K562 (cell line): ENCODE results near the gene PPM1N. TPM values are rescaled to one million over a fixed set of nuclear protein-coding genes. Genes with fewer than 3 reads are reported as not detected.

Experiments
- AFF1 ChIP-seq, 2 experiments: fragments of 450-650 bp; IDR thresholded peaks; 2 replicates each; pipeline ENCODE4 v1.6.1; 2018; ENCODE audit warnings: mild to moderate bottlenecking in 2 of 2, low read depth in 1 of 2; ENCODE audit not compliant: partially characterized antibody in 2 of 2
- CHAMP1 ChIP-seq: fragments of 450-650 bp; IDR thresholded peaks from 2 replicates; pipeline ENCODE4 v1.6.1; 2016; ENCODE audit warnings: mild to moderate bottlenecking
- ESRRB ChIP-seq: fragments of 250-450 bp; sonication (Bioruptor Pico); IDR thresholded peaks from 2 replicates; pipeline ENCODE4 v1.5.0; 2020; ENCODE audit warnings: mild to moderate bottlenecking, moderate library complexity, borderline replicate concordance
- GABPB1 ChIP-seq: sonication (generic); formaldehyde crosslinking; IDR thresholded peaks from 2 replicates; pipeline ENCODE4 v1.8.0; 2022; ENCODE audit warnings: mild to moderate bottlenecking, missing genetic modification reagents
- GTF2A2 ChIP-seq: IDR thresholded peaks from 2 replicates; pipeline ENCODE4 v1.6.1; 2016; ENCODE audit warnings: mild to moderate bottlenecking, missing genetic modification characterization, missing compliant biosample characterization
- HLTF ChIP-seq: fragments of 450-650 bp; IDR thresholded peaks from 2 replicates; pipeline ENCODE4 v1.6.1; 2016
- JUND ChIP-seq, 2 experiments: IDR thresholded peaks; 2 replicates in 1 of 2; 3 replicates in 1 of 2; pipeline ENCODE4 v1.6.1; 2011; ENCODE audit warnings: borderline replicate concordance in 2 of 2, low read depth in 2 of 2, low read length in 2 of 2, improper control_type of control experiment in 1 of 2, missing biosample characterization in 1 of 2, missing genetic modification characterization in 1 of 2, missing genetic modification reagents in 1 of 2
- MAFG ChIP-seq: fragments of 450-650 bp; conservative IDR thresholded peaks from 2 replicates; pipeline ENCODE4 v1.6.1; 2016; ENCODE audit warnings: missing genetic modification characterization, missing compliant biosample characterization
- MCM3 ChIP-seq: fragments of 450-650 bp; IDR thresholded peaks from 2 replicates; pipeline ENCODE4 v1.6.1; 2016
- NELFE ChIP-seq: IDR thresholded peaks from 2 replicates; pipeline ENCODE4 v1.6.1; 2011; ENCODE audit warnings: mild to moderate bottlenecking; ENCODE audit not compliant: insufficient read depth, insufficient read length
- NR2C2 ChIP-seq, 2 experiments: fragments of 200-800 bp in 1 of 2; sonication (Bioruptor generic) in 1 of 2; sonication (generic) in 1 of 2; formaldehyde crosslinking in 1 of 2; IDR thresholded peaks; 2 replicates each; pipeline versions ENCODE4 v1.6.1 to v1.8.0; 2016 to 2022; ENCODE audit warnings: mild to moderate bottlenecking in 1 of 2, missing compliant biosample characterization in 1 of 2, missing genetic modification characterization in 1 of 2, missing genetic modification reagents in 1 of 2
- PHF8 ChIP-seq: fragments of 200-600 bp; sonication (generic); IDR thresholded peaks from 2 replicates; pipeline ENCODE4 v1.6.1; 2012; ENCODE audit warnings: mixed run types, mild to moderate bottlenecking, inconsistent platforms, low read length, moderate library complexity, borderline replicate concordance
- TGIF2 ChIP-seq: sonication (generic); formaldehyde crosslinking; IDR thresholded peaks from 2 replicates; pipeline ENCODE4 v1.8.1; 2022; ENCODE audit warnings: mild to moderate bottlenecking, missing genetic modification reagents, moderate library complexity
- THRAP3 ChIP-seq: fragments of 450-650 bp; IDR thresholded peaks from 2 replicates; pipeline ENCODE4 v1.6.1; 2016; ENCODE audit warnings: mild to moderate bottlenecking, inconsistent platforms, borderline replicate concordance
- ZBTB9 ChIP-seq: fragments of 450-650 bp; formaldehyde crosslinking; IDR thresholded peaks from 2 replicates; pipeline ENCODE4 v1.4.0; 2020; ENCODE audit warnings: mild to moderate bottlenecking, moderate library complexity
- polyA plus RNA-seq, 8 experiments: library from polyadenylated mRNA; depleted of rRNA in 4 of 8; stranded (reverse) in 5 of 8; unstranded in 3 of 8; fragments of >200 nt; fragmentation: Nextera tagmentation in 2 of 8; fragmentation: Illumina TruSeq in 1 of 8; extraction: Ambion mirVana in 2 of 8; extraction: Trizol in 1 of 8; gene quantifications; 2 replicates each; pipeline versions ENCODE4 v1.2.1 to v1.2.3, GENCODE V29; 2011 to 2014; ENCODE audit warnings: inconsistent platforms in 1 of 8, missing spikeins in 1 of 8
- total RNA-seq, 7 experiments: library from RNA; depleted of rRNA in 6 of 7; stranded (reverse); fragments of >200 nt in 6 of 7; fragmentation: Illumina TruSeq in 2 of 7; extraction: Trizol in 2 of 7; gene quantifications; 2 replicates each; pipeline versions ENCODE4 v1.2.1 to v1.2.3, GENCODE V29; 2011 to 2021; ENCODE audit warnings: low replicate concordance in 1 of 7
- TF ChIP-seq, protein P1 (sequence below): fragments of 250-450 bp; sonication (Bioruptor Pico); IDR thresholded peaks from 2 replicates; pipeline ENCODE4 v1.8.0; 2022; ENCODE audit warnings: inconsistent platforms

Gene PPM1N
- total and polyA plus RNA-seq, 9 of the 15 experiments (the other 6 are each of a cell fraction or from before 2014, with no cell fraction given): 4.5 to 15.6 (median 8.7) TPM

DNA sequence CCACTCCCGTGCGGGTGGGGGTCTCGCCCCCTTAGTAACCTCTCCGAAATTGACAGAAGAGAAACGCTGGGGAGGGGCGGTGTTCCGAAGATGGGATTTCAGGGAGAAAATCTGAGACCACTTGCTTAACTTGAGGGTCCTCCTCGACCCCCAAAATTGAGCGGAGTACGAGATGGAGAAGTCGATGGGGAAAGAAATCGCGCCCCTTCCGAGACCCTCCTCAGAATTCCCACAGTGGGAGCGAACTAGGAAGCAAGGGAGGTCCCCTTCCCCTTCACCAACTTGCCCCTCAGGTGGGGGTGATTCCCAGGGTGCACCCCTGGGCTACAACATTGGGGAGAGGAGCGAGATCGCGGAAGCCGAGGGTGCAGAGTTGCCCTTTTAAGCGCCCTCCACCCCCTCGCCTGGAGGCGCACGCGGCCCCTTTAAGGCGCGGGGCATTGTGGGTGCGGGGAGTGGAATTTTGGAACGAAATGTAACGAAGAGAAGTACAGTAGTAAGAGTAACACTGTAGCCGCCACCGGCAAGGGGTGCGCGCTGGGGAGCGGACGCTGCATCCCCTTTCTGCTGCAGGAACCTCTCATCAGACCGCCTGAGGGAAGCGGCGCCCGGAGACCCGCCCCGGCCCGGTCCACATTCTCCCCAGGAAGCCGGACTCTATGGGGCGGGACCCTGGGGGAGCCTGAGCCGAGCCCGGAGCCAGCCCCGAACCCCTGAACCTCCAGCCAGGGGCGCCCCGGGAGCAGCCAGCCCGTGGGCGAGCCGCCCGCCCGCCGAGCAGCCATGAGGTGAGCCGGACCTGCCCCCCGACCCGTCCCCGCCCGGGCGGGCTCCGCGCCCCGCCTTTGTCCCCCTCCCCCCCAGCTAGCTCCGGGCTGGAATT is 9.0 kb downstream of the PPM1N start, which contains the start of gene VASP (continued):
- no peak; the same call in 1 of the 2 replicates for TF ChIP-seq NR2C2 (CRISPR knock-in tag; IDR thresholded peaks at IDR 0.05)
- TF ChIP-seq NR2C2 (tag; IDR thresholded peaks at IDR 0.05): no peak; the same call in 1 of the 2 replicates
- no peak for TF ChIP-seq TGIF2 (CRISPR knock-in tag)
- peak; percentile 88 for TF ChIP-seq JUND (IDR thresholded peaks at IDR 0.05; ENCODE audit: borderline replicate concordance, low read depth, low read length)
- no peak; the same call in 2 of the 3 replicates for TF ChIP-seq JUND (tag; IDR thresholded peaks at IDR 0.05; ENCODE audit: borderline replicate concordance, low read depth, low read length)
- TF ChIP-seq CHAMP1: no peak
- TF ChIP-seq ESRRB: no peak
- TF ChIP-seq, protein P1, sequence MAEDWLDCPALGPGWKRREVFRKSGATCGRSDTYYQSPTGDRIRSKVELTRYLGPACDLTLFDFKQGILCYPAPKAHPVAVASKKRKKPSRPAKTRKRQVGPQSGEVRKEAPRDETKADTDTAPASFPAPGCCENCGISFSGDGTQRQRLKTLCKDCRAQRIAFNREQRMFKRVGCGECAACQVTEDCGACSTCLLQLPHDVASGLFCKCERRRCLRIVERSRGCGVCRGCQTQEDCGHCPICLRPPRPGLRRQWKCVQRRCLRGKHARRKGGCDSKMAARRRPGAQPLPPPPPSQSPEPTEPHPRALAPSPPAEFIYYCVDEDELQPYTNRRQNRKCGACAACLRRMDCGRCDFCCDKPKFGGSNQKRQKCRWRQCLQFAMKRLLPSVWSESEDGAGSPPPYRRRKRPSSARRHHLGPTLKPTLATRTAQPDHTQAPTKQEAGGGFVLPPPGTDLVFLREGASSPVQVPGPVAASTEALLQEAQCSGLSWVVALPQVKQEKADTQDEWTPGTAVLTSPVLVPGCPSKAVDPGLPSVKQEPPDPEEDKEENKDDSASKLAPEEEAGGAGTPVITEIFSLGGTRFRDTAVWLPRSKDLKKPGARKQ (CRISPR knock-in tag): no peak
- TF ChIP-seq ZBTB9: no peak; the same call in 1 of the 2 replicates
- no peak for TF ChIP-seq THRAP3
- no peak for TF ChIP-seq NELFE
- TF ChIP-seq PHF8: peak; percentile 69; the same call in 1 of the 2 replicates
- peak; percentile 74 for TF ChIP-seq GABPB1 (CRISPR knock-in tag)
- no peak for TF ChIP-seq MCM3
- TF ChIP-seq HLTF: no peak
- no peak for TF ChIP-seq MAFG (tag)
- no peak for TF ChIP-seq GTF2A2 (tag)
- TF ChIP-seq AFF1 (IDR thresholded peaks at IDR 0.05; ENCODE audit: low read depth in 1 of 2, partially characterized antibody in 2 of 2): peak; percentile 65 to 76
